Liver (tissue), 3 donors: ENCODE data around the gene TNFRSF12A.

Experiments used
- CTCF ChIP-seq: fragments of 150-350 bp; IDR thresholded peaks from 2 replicates; pipeline ENCODE4 v1.5.1; 2017; ENCODE audit warnings: improper control_type of control experiment, low read depth, low read length; ENCODE audit not compliant: missing input control
- NR2F2 ChIP-seq: IDR thresholded peaks from 2 replicates; pipeline ENCODE4 v1.6.1; 2016; ENCODE audit warnings: antibody characterized with exemption
- donor health status: healthy.
- donor health status: healthy.

- TF ChIP-seq CTCF (no peak), NR2F2 (no peak)
Measured at GRCh38 chr16:2985462-2985861, 34.7 kb upstream of the TNFRSF12A start.
